ENCODE results near the gene LRRC23.

The LRRC23 gene

DNA sequence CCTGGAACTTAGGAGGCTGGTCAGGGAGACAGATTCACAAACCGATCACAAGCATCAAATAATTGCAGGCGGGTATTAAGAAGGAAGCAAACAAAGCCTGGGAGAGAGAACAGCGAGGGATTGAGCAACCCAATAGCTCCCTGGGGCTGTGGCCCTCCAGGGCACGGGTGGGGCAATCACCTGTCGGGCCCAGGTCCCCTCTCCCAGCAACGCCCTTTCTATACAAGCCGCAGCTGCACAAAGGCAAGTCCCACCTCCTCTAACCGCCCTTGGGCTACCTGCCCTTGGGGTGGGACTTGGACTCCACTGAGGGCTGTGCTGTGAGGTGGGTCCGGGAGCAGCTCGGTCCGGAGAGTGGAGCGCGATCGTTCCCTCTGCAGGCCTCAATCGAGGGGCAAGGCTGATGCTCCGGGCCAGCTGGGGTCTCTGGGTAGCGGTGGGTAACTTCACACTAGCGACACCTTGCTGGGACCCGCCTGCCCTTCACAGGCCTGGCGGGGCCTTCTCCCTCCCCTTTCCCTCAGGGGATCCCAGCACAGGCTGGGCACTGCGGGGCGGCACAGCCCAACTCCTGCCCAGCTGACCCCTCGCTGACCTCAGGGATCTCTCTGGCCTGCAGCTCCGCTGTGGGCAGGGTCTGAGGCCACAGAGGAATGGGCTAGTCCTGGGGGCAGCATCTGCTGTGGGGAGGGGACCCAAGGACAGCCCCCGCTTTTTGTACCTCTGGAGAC, 57.8 kb downstream of the LRRC23 start:
- no peak for FAIRE-seq
- no peak for DNase-seq (ENCODE audit: insufficient read length, low spot score)
- TF ChIP-seq POLR2A (IDR thresholded peaks at IDR 0.05; ENCODE audit: low read depth, low read length): no peak

DNA sequence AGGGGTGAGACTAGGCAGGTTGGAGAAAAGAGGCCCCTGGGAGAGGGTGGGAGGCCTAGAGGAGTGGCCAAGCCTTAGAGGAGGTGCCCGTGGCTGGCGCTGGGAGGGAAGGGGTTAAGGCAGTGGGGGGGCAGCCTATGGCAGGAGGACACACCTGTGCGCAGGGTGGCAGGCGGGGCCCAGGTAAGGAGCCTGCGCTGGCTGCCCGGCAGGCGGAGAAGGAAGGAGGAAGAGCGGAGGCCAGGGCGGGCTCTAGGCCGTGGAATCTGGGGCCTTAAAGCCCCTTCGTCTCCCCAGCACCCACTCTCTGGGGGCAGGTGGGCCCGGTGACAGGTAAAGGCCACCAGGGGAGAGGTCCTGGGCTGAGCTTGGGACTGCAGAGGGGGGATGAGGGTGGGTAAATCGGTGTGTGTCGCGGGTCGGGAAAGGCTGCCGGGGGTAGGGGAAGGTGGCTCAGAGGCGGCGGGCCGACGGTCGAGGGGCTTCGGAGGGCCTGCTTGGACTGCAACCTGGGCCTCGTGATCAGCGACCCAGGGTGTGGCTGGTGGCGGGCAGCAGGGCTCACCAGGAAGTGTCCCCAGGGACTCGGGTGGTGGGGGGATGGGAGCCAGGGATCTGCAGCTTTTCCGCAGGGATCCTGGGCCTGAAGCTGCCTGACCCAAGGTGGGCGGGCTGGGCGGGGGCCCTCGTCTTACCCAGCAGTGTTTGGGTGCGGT, 58.6 kb downstream of the LRRC23 start:
- no peak for FAIRE-seq
- DNase-seq (ENCODE audit: insufficient read length, low spot score): no peak
- TF ChIP-seq POLR2A (IDR thresholded peaks at IDR 0.05; ENCODE audit: low read depth, low read length): no peak

Measured in H54 (cell line).